GM19238 (cell line): ENCODE results near the gene GPAM.

ENCODE experiments used
- DNase-seq: peaks from one replicate; pipeline ENCODE4 v3.0.0; 2011; ENCODE audit warnings: low spot score; ENCODE audit not compliant: insufficient read length

The GPAM gene

GRCh38 chr10:112185959-112186358 lies 2.4 kb upstream of the GPAM start:
- no peak for DNase-seq

- DNase-seq: no peak
Observed at GRCh38 chr10:112184379-112184778, 814 bp upstream of the GPAM start.

GRCh38 chr10:112184052-112184371 lies 447 bp upstream of the GPAM start:
- DNase-seq: no peak

GRCh38 chr10:112182784-112183328 lies 709 bp downstream of the GPAM start:
- no peak for DNase-seq

GRCh38 chr10:112177247-112177646 lies 6.3 kb downstream of the GPAM start:
- DNase-seq: no peak

GRCh38 chr10:112176543-112176942 lies 7.0 kb downstream of the GPAM start:
- no peak for DNase-seq

- DNase-seq: no peak
Observed at GRCh38 chr10:112175409-112175808, 8.2 kb downstream of the GPAM start.

GRCh38 chr10:112173206-112173605 lies 10.4 kb downstream of the GPAM start:
- no peak for DNase-seq

- DNase-seq: no peak
Observed at GRCh38 chr10:112168733-112169132, 14.8 kb downstream of the GPAM start.

GRCh38 chr10:112166800-112167199 lies 16.8 kb downstream of the GPAM start:
- DNase-seq: no peak

- DNase-seq: no peak
Observed at GRCh38 chr10:112161757-112162518, 21.6 kb downstream of the GPAM start.

- DNase-seq: no peak
Observed at GRCh38 chr10:112160834-112161233, 22.7 kb downstream of the GPAM start.

GRCh38 chr10:112159469-112159868 lies 24.1 kb downstream of the GPAM start:
- DNase-seq: no peak

GRCh38 chr10:112151524-112152039 lies 32.0 kb downstream of the GPAM start:
- no peak for DNase-seq

GRCh38 chr10:112148331-112148730 lies 35.2 kb downstream of the GPAM start:
- DNase-seq: no peak

- DNase-seq: no peak
Observed at GRCh38 chr10:112146799-112147198, 36.8 kb downstream of the GPAM start.

- no peak for DNase-seq
Observed at GRCh38 chr10:112145263-112145662, 38.3 kb downstream of the GPAM start.

- no peak for DNase-seq
Observed at GRCh38 chr10:112143420-112143819, 40.1 kb downstream of the GPAM start.

- no peak for DNase-seq
Observed at GRCh38 chr10:112141292-112141691, 42.3 kb downstream of the GPAM start.

- peak; percentile 69 for DNase-seq
Observed at GRCh38 chr10:112140110-112140970, 43.2 kb downstream of the GPAM start.

GRCh38 chr10:112139176-112139575 lies 44.4 kb downstream of the GPAM start:
- no peak for DNase-seq
